GM15510 (cell line): ENCODE results near the gene GLIPR1.

Experiments used
- POLR2A ChIP-seq: IDR thresholded peaks from 3 replicates; pipeline ENCODE4 v1.6.1; 2011; ENCODE audit warnings: borderline replicate concordance; ENCODE audit not compliant: insufficient read length; ENCODE audit errors: extremely low read depth

GLIPR1 gene

GRCh38 chr12:75480469-75480949, at the start of gene GLIPR1:
Gene GLIPR1, plus strand, starts transcription at chr12:75480755. Its CDS starts 126 bp downstream, at chr12:75480881.
- TF ChIP-seq POLR2A: peak; percentile 78

- no peak for TF ChIP-seq POLR2A
These were observed 47.6 kb upstream of the GLIPR1 start for GRCh38 chr12:75432924-75433323.

DNA sequence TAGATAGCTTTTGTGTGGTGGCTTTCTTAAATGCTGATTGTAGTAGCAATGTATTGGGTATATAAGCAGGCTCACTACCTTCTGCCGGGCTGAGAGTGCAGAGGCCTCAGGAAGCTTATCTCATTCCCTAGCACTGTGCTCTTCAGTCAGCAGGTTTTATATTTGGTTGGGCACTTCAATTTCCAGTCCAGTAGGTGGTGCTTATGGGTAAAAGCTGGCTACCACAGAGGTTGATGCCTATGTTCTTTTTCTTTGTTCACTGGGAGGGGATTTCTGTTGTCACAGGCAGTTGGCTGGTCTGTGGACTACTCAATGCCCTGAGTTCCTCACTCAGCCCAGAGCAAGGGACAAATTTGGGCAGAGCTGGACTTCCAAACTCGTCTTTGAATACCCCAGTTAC, 43.0 kb upstream of the GLIPR1 start:
- TF ChIP-seq POLR2A: no peak

DNA sequence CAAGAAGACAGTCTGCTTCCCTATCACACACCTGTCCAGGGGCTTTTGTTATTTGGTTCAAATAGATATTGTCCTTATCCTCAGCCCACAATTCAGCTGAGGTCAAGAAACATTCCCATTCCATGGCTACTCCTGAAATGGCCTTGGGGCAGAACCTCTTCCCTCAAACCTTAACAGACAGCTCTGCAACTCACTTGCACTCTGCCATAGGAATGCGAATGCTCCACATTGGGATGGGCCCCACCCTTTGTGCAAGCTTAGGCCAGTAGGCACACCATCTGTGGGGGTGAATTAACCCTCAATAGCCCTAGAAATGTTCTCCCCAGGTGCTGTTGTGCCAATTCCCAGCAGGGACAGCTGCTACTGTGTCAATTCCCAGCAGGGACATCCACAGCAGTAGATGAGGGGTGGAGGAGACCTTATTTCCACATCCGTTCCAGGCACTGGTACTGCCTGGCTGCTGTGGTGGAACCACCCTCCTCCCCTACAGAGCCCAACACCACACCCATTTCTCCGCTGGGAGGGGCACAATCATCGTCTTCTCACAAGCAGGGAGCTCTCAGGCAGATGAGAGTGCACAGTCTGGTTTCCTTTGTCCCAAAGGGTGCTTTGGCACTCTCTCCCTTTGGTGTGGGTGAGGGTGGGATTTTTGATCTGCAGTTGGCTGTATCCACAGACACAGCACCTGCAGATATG, 42.3 kb upstream of the GLIPR1 start:
- no peak for TF ChIP-seq POLR2A

GRCh38 chr12:75439048-75439447, 41.5 kb upstream of the GLIPR1 start:
- no peak for TF ChIP-seq POLR2A

DNA sequence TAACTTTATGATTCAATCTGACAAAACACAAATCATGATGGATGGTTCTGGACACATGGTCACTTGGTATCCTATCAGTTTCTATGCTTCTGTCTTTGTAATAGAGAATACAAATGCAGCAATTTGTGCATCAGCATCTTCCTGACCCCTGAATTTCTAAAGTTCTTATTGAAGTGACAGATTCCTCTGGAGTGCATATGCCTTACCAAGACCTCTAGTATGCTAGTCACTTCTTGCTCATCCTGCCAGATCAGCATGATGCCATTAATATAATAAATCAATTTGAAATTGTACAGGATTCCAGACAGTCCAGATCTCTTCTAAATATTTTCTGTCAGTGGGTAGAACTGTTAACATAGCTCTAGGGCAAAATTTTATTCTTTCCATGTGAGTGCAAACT, 40.6 kb upstream of the GLIPR1 start:
- TF ChIP-seq POLR2A: no peak

DNA sequence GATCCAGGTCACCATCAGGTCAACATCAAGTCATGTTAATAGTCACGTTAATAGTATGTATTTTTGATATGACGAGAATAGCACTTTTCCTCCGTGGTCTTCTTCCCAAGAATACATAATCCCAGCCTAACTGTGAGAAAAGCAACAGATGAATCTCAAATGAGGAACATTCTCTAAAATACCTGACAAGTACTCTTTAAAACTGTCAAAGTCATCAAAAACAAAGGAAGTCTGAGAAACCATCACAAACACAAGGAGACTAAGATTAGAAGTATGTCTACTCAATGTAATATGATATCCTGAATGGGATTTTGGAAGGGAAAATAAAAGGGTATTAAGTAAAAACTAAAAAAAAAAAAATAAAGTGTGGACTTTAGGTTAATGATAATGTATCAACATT, 36.8 kb upstream of the GLIPR1 start:
- TF ChIP-seq POLR2A: no peak

DNA sequence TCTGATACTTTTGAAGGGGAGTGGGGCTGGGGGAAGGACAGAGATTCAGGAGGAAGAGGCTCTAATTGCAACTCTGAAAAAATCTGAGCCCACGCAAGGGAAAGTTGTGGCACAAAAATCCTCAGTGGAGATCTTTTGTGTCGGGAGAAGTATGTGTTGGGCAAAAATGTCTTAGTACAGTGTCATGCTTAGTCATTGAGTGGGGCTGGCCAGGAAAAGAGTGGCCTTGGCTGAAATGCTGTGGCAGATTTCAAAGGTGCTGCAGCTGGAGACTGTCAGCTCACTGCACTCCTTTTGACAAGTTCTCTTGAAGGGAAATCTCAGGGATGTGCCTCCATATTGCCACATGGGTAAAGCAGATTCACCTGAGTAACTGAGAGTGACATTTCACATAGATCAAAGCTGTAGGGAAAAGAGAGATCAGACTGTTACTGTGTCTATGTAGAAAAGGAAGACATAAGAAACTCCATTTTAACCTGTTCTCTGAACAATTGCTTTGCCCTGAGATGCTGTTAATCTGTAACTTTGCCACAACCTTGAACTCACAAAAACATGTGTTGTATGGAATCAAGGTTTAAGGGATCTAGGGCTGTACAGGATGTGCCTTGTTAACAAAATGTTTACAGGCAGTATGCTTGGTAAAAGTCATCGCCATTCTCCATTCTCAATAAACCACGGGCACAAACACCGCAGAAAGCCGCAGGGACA, 36.0 kb upstream of the GLIPR1 start:
- TF ChIP-seq POLR2A: no peak

DNA sequence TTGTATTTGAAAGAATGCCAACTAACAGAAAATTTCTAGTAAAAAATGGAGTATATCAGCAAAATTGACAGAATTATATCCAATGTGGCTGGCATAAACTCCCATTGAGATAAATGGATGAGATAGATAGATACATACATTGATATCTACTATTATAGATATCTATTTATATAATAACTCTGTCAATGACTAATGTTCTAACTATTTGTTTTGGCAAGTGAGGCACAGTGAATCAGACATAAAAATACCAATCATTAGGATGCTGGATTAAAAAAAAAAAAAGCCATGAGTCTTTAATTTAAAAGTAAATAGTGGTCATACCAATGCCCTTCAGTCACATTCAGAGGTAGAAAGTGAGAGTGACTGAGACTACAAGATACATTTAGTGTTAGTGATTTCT, 33.7 kb upstream of the GLIPR1 start:
- TF ChIP-seq POLR2A: no peak

GRCh38 chr12:75447691-75448393, 32.7 kb upstream of the GLIPR1 start:
- TF ChIP-seq POLR2A: no peak

- TF ChIP-seq POLR2A: no peak
These were observed 27.8 kb upstream of the GLIPR1 start for GRCh38 chr12:75452675-75453330.

DNA sequence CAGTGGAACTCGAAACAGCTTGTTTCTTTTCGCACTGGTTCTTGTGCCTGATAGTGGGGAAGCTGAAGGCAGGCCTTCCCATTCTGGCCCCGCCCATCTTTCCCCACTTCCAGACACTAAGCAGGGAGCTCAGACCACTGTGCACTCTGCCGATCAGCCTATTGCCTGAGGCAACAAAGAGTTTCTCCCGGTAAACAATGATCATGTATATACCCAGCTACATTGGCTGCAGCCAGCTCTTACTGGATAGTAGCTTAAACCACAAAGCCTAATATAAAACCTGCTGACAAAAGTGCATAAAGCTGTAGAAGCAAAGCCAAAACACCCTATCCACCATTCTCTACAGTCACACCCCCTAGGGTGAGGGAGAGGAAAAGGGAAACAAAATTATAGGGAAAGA, 24.7 kb upstream of the GLIPR1 start:
- TF ChIP-seq POLR2A: no peak

DNA sequence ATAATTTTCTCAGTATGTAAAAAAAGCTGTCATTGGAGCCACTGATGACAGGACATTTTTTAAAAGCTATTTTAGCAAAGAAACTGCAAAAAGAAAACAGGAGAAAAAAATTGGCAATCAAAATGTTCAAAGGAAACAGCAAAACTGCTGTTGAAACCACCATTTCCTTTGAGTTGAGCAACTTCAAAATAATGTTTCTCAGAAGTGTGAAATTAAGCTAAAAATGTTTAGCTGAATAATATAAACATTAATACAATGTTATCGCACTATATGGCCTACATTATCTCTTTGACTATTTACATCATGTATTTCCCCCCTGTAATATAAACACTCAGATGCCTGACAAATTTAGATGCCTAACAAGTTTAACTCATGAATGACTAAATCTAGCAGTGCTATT, 23.4 kb upstream of the GLIPR1 start:
- TF ChIP-seq POLR2A: no peak

DNA sequence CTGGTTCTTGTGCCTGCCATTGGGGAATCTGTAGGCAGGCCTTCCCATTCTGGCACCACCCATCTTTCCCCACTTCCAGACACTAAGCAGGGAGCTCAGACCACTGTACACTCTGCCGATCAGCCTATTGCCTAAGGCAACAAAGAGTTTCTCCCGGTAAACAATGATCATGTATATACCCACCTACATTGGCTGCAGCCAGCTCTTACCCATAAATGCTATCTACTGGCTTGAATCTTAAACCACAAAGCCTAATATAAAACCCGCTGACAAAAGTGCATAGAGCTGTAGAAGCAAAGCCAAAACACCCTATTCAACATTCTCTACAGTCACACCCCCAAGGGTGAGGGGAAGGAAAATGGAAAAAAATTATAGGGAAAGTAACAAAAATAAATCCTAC, 20.8 kb upstream of the GLIPR1 start:
- TF ChIP-seq POLR2A: no peak

GRCh38 chr12:75460204-75460603, 20.4 kb upstream of the GLIPR1 start:
- no peak for TF ChIP-seq POLR2A
